Measurements from ENCODE around the gene BPIFB1.

BPIFB1 gene

DNA sequence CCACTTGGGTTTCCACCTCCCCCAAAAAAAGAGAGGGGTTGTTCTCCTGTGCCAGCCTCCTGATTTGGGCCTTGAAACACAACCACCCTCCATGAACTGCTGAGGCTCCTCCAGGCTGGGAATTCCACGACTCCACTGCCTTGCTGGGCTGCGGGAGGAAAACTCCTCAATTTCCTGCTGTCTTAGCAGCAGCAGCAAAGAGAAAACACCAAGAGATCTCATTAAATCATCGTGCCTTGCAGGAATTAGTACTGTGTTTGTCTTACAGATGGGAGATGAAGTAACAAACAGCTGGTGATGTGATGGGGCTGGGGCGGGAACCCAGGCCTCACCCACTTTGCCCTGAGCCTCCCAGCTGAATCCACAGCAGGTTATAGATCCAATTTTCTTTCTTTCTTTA lies 29.0 kb downstream of the BPIFB1 start:
- no peak for TF ChIP-seq ZFX (IDR thresholded peaks at IDR 0.05)
- TF ChIP-seq, protein P1, sequence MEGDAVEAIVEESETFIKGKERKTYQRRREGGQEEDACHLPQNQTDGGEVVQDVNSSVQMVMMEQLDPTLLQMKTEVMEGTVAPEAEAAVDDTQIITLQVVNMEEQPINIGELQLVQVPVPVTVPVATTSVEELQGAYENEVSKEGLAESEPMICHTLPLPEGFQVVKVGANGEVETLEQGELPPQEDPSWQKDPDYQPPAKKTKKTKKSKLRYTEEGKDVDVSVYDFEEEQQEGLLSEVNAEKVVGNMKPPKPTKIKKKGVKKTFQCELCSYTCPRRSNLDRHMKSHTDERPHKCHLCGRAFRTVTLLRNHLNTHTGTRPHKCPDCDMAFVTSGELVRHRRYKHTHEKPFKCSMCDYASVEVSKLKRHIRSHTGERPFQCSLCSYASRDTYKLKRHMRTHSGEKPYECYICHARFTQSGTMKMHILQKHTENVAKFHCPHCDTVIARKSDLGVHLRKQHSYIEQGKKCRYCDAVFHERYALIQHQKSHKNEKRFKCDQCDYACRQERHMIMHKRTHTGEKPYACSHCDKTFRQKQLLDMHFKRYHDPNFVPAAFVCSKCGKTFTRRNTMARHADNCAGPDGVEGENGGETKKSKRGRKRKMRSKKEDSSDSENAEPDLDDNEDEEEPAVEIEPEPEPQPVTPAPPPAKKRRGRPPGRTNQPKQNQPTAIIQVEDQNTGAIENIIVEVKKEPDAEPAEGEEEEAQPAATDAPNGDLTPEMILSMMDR (conservative IDR thresholded peaks at IDR 0.05): no peak
- no peak overlapping the region for H3K27ac ChIP-seq

DNA sequence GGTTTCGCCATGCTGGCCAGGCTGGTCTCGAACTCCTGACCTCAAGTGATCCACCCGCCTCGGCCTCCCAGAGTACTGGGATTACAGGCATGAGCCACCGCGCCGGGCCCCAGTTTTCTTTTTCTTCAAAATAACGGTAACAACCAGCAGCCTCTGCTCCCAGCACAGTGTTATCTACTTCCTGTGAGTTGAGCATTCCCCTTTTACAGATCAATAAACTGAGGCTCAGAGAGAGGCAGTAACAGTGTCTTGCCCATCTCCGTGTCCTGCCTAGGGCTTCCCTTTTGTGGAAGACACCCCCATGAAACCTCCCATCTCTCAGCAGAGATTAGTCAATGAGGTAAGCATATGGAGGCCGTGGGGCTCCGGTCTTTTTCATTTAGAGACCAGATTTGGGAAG lies 29.6 kb downstream of the BPIFB1 start:
- TF ChIP-seq, protein P1 (conservative IDR thresholded peaks at IDR 0.05): no peak
- no peak for TF ChIP-seq ZFX (IDR thresholded peaks at IDR 0.05)
- H3K27ac ChIP-seq: no peak overlapping the region

DNA sequence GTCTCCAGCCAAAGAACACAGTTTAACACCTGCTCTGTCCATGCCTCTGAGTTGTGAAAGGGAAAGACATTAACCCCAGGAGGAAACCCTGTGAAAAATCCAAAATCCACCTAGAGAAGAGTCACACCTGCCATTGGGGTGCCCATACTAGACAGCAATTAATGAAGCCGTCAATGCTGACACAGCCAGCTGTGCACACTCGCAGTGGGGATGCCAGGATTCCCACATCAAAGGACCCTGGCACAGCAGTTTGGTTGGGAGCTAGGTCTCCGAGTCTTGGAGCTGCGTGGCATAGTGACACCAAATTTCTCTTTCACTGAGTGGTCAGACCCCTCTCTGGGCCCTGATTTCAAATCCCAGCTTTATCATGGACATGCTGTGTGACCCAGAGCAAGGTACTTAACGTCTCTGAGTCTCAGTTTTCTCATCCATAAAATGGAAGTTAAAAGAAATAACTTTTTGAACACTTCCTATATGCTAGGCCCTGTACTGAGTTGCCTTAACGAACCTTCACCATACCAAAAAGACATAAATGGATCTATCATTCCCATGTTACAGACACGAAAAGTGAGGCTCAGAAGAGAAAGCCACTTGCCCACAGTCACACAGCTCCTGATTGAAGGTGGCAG lies 30.8 kb downstream of the BPIFB1 start:
- TF ChIP-seq, protein P1 (conservative IDR thresholded peaks at IDR 0.05): no peak
- no peak for TF ChIP-seq ZFX (IDR thresholded peaks at IDR 0.05)
- no peak overlapping the region for H3K27ac ChIP-seq

DNA sequence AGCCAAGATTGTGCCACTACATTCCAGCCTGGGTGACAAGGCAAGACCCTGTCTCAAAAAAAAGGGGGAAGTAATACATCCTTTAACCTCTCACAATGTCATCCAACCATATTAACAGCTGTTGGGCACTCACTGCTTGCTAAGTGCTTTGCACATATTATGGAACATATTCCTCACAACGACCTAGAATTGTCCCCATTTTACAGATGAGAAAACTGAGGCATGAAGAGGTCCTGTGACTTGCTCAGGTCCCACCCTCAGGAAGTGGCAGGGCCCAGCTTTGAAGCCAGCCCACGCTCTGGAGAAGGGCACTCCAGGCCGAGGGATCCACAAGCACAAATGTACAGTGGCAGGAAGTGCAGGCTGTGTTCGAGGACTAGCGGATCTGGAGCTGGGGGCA lies 33.3 kb downstream of the BPIFB1 start:
- TF ChIP-seq, protein P1 (conservative IDR thresholded peaks at IDR 0.05): no peak
- no peak for TF ChIP-seq ZFX (IDR thresholded peaks at IDR 0.05)

DNA sequence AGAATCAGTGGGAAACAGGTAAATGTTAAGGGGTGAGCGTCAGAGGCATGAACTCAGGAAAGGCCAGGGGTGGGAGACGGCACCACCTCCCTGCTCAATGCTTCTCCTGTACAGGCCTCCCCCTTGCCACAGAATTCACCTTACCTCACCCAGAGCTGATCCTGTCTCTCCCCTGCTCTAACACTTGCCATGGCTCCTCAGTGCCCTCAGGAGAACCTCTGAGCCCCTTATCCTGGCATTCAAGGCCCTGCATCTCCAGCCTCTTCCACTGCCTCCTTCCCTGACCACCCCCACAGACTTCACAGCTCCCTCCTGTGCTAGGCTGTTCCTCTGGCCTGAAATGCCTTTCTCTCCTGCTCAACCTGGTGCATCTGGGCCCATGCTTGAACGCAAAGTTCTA lies 33.9 kb downstream of the BPIFB1 start:
- TF ChIP-seq, protein P1 (conservative IDR thresholded peaks at IDR 0.05): no peak
- TF ChIP-seq ZFX (IDR thresholded peaks at IDR 0.05): no peak
- no peak overlapping the region for H3K27ac ChIP-seq

More for the DNA sequence above, 33.3 kb downstream of the BPIFB1 start:
- no peak overlapping the region for H3K27ac ChIP-seq

DNA sequence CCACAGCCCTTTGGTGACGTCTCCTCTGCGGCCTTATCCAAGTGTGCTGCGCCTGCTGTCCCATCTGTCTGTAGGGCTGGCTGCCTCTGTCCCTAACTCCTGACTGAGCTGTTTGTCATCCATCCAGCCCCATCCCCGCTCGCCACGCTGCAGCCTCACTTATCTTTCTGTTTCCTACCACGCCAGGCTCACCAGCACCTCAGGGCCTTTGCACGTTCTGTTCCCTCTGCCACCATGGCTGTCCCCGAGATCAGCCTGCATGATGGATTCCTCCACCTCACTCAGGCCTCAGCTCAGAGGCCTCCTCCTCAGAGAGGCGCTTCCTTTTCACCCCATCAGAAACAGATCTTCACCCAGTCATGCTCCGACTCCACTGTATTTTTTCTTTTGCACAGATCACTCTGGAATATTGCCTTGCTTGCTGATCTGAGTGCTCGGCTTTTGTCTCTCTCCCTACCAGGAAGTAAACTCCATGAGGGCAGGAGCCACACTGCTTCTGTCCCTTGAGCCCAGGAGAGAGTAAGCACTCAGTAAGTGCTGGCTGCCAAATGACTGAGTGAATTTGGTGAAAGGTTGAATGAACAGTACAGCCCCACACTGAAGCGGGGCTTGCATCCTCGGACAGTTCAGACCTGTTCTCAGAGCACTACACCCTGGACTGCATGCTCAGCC lies 34.5 kb downstream of the BPIFB1 start:
- TF ChIP-seq, protein P1 (conservative IDR thresholded peaks at IDR 0.05): no peak
- no peak for TF ChIP-seq ZFX (IDR thresholded peaks at IDR 0.05)
- no peak overlapping the region for H3K27ac ChIP-seq

DNA sequence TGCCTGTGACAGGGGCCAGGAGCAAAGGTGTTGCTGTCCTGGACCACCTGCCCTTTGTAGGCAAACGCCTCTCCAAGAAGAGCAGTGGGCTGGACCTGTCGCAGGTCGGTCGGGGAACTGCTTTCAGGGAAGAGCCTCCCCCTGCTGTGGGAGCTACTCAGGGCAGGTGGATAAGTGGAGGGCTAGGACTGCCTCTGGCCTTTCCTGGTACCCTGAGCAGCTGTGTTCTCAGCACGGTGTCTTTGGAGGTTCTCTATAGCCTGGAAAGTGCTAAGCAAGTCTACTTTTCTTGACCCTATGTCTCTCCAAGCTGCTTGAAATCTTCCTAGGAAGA lies 35.0 kb downstream of the BPIFB1 start:
- TF ChIP-seq, protein P1 (conservative IDR thresholded peaks at IDR 0.05): no peak
- TF ChIP-seq ZFX (IDR thresholded peaks at IDR 0.05): no peak
- H3K27ac ChIP-seq: no peak overlapping the region
